SKM-1 treated with dmso at 0.1 percent for 144 hours (cell line): ENCODE results near the gene TMPRSS15.

Source experiments
- DNase-seq: peaks from one replicate; lab custom pipeline; 2025; ENCODE audit not compliant: unreplicated experiment; lab: John Stamatoyannopoulos, UW

Gene TMPRSS15

GRCh38 chr21:18248171-18248570 lies 155.4 kb downstream of the TMPRSS15 start:
- no peak for DNase-seq

GRCh38 chr21:18245464-18245967 lies 158.1 kb downstream of the TMPRSS15 start:
- no peak for DNase-seq

GRCh38 chr21:18244671-18245463 lies 158.7 kb downstream of the TMPRSS15 start, which contains the start of gene CHODL:
CHODL (plus strand) TSS chr21:18244833; CDS start chr21:18245224, 391 bp downstream.
- DNase-seq = no peak

GRCh38 chr21:18235545-18235944 lies 168.0 kb downstream of the TMPRSS15 start:
- no peak for DNase-seq

- DNase-seq = no peak
These were observed 175.4 kb downstream of the TMPRSS15 start for GRCh38 chr21:18228060-18228739.

- no peak for DNase-seq
These were observed 181.2 kb downstream of the TMPRSS15 start for GRCh38 chr21:18222346-18222745.

GRCh38 chr21:18220498-18220897 lies 183.1 kb downstream of the TMPRSS15 start:
- DNase-seq = no peak
